Measurements from ENCODE around the gene SLC2A6. TPM values are rescaled to one million over a fixed set of nuclear protein-coding genes. Genes with fewer than 3 reads are reported as not detected.
"Not testable (repeated sequence)": the region's sequence is repeated elsewhere in the genome, so short reads cannot be mapped to it uniquely, and the experiment has no call there.

SLC2A6 gene
- polyA plus RNA-seq, 1 donor (not counting 4 experiments of a cell fraction or from before 2014, with no cell fraction given), result 15.9 TPM

GRCh38 chr9:133453651-133454050, 25.2 kb downstream of the SLC2A6 start:
- dilution Hi-C loops (cut with MboI; ENCODE audit: extremely low pct_ligation_motif_present, low sequenced_read_pairs), result no loop called here
- Histone ChIP-seq H4K20me1 (ENCODE audit: control insufficient read depth, extremely low read depth, insufficient read depth, low read length) (no peaks in the 10 kb centered on the region), H3K79me2 (ENCODE audit: control insufficient read depth, insufficient read depth, low read length) (no peaks in the 10 kb centered on the region), H3K9me3 (ENCODE audit: control insufficient read depth, low read depth, low read length) (no peaks in the 10 kb centered on the region), H2AFZ (ENCODE audit: control insufficient read depth, low read length) (no peak overlapping the region), H3K9ac (ENCODE audit: control insufficient read depth, extremely low read depth, insufficient read depth, low read length) (no peak overlapping the region), H3K27me3 (ENCODE audit: control insufficient read depth, extremely low read depth, insufficient read depth, low read length) (peaks cover 12% of the 10 kb centered on the region), H3K9me1 (ENCODE audit: control insufficient read depth, extremely low read depth, insufficient read depth, low read length) (no peaks in the 10 kb centered on the region), H3K4me3 (ENCODE audit: control insufficient read depth in 2 of 3, extremely low read depth in 1 of 3, insufficient read depth in 2 of 3, low read depth in 1 of 3, low read length in 3 of 3) (no peak overlapping the region), H3K4me1 (ENCODE audit: control insufficient read depth, extremely low read depth, insufficient read depth, low read length) (peaks cover 3% of the 10 kb centered on the region), H3K36me3 (ENCODE audit: control insufficient read depth in 2 of 2, extremely low read depth in 1 of 2, insufficient read depth in 2 of 2, low read length in 2 of 2) (no peaks in the 10 kb centered on the region), H3K27ac (ENCODE audit: control insufficient read depth, insufficient read depth, low read length) (no peak overlapping the region), H3K4me2 (ENCODE audit: control insufficient read depth, extremely low read depth, insufficient read depth, low read depth, low read length) (no peak overlapping the region)
- no peak for DNase-seq (ENCODE audit: low read depth, low spot score)
- no peak for TF ChIP-seq EZH2 (IDR thresholded peaks at IDR 0.05; ENCODE audit: low read length)
- TF ChIP-seq CTCF (optimal IDR thresholded peaks at IDR 0.05 in 1 of 3, IDR thresholded peaks at IDR 0.05 in 1 of 3, conservative IDR thresholded peaks at IDR 0.05 in 1 of 3; ENCODE audit: extremely low read depth in 1 of 3, insufficient read depth in 2 of 3, low read length in 3 of 3), result no peak
- FAIRE-seq, result no peak

GRCh38 chr9:133452562-133452961, 26.3 kb downstream of the SLC2A6 start:
- no peak for FAIRE-seq
- H3K9ac ChIP-seq (ENCODE audit: control insufficient read depth, extremely low read depth, insufficient read depth, low read length), result no peak overlapping the region

GRCh38 chr9:133451865-133452264, 27.0 kb downstream of the SLC2A6 start:
- H3K27ac ChIP-seq (ENCODE audit: control insufficient read depth, insufficient read depth, low read length); H3K9me3 ChIP-seq (ENCODE audit: control insufficient read depth, low read depth, low read length); H3K9me1 ChIP-seq (ENCODE audit: control insufficient read depth, extremely low read depth, insufficient read depth, low read length); DNase-seq (ENCODE audit: low read depth, low spot score); H3K4me2 ChIP-seq (ENCODE audit: control insufficient read depth, extremely low read depth, insufficient read depth, low read depth, low read length); H3K4me3 ChIP-seq (ENCODE audit: control insufficient read depth in 2 of 3, extremely low read depth in 1 of 3, insufficient read depth in 2 of 3, low read depth in 1 of 3, low read length in 3 of 3); H2AFZ ChIP-seq (ENCODE audit: control insufficient read depth, low read length); H3K36me3 ChIP-seq (ENCODE audit: control insufficient read depth in 2 of 2, extremely low read depth in 1 of 2, insufficient read depth in 2 of 2, low read length in 2 of 2); dilution Hi-C loops (cut with MboI; ENCODE audit: extremely low pct_ligation_motif_present, low sequenced_read_pairs); H3K4me1 ChIP-seq (ENCODE audit: control insufficient read depth, extremely low read depth, insufficient read depth, low read length); H4K20me1 ChIP-seq (ENCODE audit: control insufficient read depth, extremely low read depth, insufficient read depth, low read length); H3K79me2 ChIP-seq (ENCODE audit: control insufficient read depth, insufficient read depth, low read length); H3K9ac ChIP-seq (ENCODE audit: control insufficient read depth, extremely low read depth, insufficient read depth, low read length); FAIRE-seq: not testable (repeated sequence)
- H3K27me3 ChIP-seq (ENCODE audit: control insufficient read depth, extremely low read depth, insufficient read depth, low read length), result peaks cover 15% of the 10 kb centered on the region

More at GRCh38 chr9:133452562-133452961, 26.3 kb downstream of the SLC2A6 start:
- dilution Hi-C loops (cut with MboI; ENCODE audit: extremely low pct_ligation_motif_present, low sequenced_read_pairs), result no loop called here
- Histone ChIP-seq H3K9me3 (ENCODE audit: control insufficient read depth, low read depth, low read length) (no peaks in the 10 kb centered on the region), H3K4me1 (ENCODE audit: control insufficient read depth, extremely low read depth, insufficient read depth, low read length) (peaks cover 3% of the 10 kb centered on the region), H2AFZ (ENCODE audit: control insufficient read depth, low read length) (no peak overlapping the region), H3K27ac (ENCODE audit: control insufficient read depth, insufficient read depth, low read length) (no peak overlapping the region), H3K27me3 (ENCODE audit: control insufficient read depth, extremely low read depth, insufficient read depth, low read length) (peaks cover 15% of the 10 kb centered on the region), H3K36me3 (ENCODE audit: control insufficient read depth in 2 of 2, extremely low read depth in 1 of 2, insufficient read depth in 2 of 2, low read length in 2 of 2) (no peaks in the 10 kb centered on the region), H3K9me1 (ENCODE audit: control insufficient read depth, extremely low read depth, insufficient read depth, low read length) (no peaks in the 10 kb centered on the region), H3K4me2 (ENCODE audit: control insufficient read depth, extremely low read depth, insufficient read depth, low read depth, low read length) (no peak overlapping the region), H4K20me1 (ENCODE audit: control insufficient read depth, extremely low read depth, insufficient read depth, low read length) (no peaks in the 10 kb centered on the region), H3K4me3 (ENCODE audit: control insufficient read depth in 2 of 3, extremely low read depth in 1 of 3, insufficient read depth in 2 of 3, low read depth in 1 of 3, low read length in 3 of 3) (no peak overlapping the region), H3K79me2 (ENCODE audit: control insufficient read depth, insufficient read depth, low read length) (no peaks in the 10 kb centered on the region)
- TF ChIP-seq CTCF (optimal IDR thresholded peaks at IDR 0.05 in 1 of 3, IDR thresholded peaks at IDR 0.05 in 1 of 3, conservative IDR thresholded peaks at IDR 0.05 in 1 of 3; ENCODE audit: extremely low read depth in 1 of 3, insufficient read depth in 2 of 3, low read length in 3 of 3) (no peak), EZH2 (IDR thresholded peaks at IDR 0.05; ENCODE audit: low read length) (no peak)
- DNase-seq (ENCODE audit: low read depth, low spot score), result no peak

Data from keratinocyte (primary cell).